Endothelial cell (in vitro differentiated cells): ENCODE results near the gene THEM5. TPM values are rescaled to one million over a fixed set of nuclear protein-coding genes. Genes with fewer than 3 reads are reported as not detected.

ENCODE experiments used
- DNase-seq: peaks from one replicate; pipeline ENCODE4 v3.0.0; 2021; ENCODE audit warnings: low spot score
- H3K27ac Mint-ChIP-seq: one replicate; pipeline ENCODE4 v1.8.0; 2021; ENCODE audit warnings: mixed read lengths, inconsistent platforms; ENCODE audit not compliant: unreplicated experiment
- H3K27me3 Mint-ChIP-seq: one replicate; pipeline ENCODE4 v1.8.0; 2021; ENCODE audit warnings: mild to moderate bottlenecking, moderate library complexity, mixed read lengths, inconsistent platforms; ENCODE audit not compliant: unreplicated experiment
- H3K36me3 Mint-ChIP-seq: one replicate; pipeline ENCODE4 v1.8.0; 2021; ENCODE audit warnings: mild to moderate bottlenecking, low read depth, mixed read lengths, inconsistent platforms; ENCODE audit not compliant: unreplicated experiment
- H3K4me1 Mint-ChIP-seq: one replicate; pipeline ENCODE4 v1.8.0; 2021; ENCODE audit warnings: mild to moderate bottlenecking, mixed read lengths, inconsistent platforms; ENCODE audit not compliant: unreplicated experiment
- H3K4me3 Mint-ChIP-seq: one replicate; pipeline ENCODE4 v1.8.0; 2021; ENCODE audit warnings: mild to moderate bottlenecking, mixed read lengths, inconsistent platforms; ENCODE audit not compliant: unreplicated experiment
- H3K9me3 Mint-ChIP-seq: one replicate; pipeline ENCODE4 v1.8.0; 2021; ENCODE audit warnings: mixed read lengths, inconsistent platforms; ENCODE audit not compliant: unreplicated experiment
- CTCF ChIP-seq: fragments of 200-600 bp; sonication (generic); IDR thresholded peaks from one replicate; pipeline ENCODE4 v1.5.0; 2021; ENCODE audit warnings: antibody characterized with exemption; ENCODE audit not compliant: unreplicated experiment
- total RNA-seq: library from RNA; stranded (reverse); fragmentation: NEBNext Ultra II Directional; extraction: Animal tissue kit (Norgen Biotek cat#: 25700); gene quantifications from one replicate; pipeline ENCODE4 v1.2.1, GENCODE V29; 2021; ENCODE audit not compliant: unreplicated experiment

Gene THEM5
- total RNA-seq, 1 donor from 2014 or later, result not detected

GRCh38 chr1:151820940-151821339 lies 32.6 kb downstream of the THEM5 start:
- no peaks in the 10 kb centered on the region for H3K9me3 Mint-ChIP-seq
- H3K36me3 Mint-ChIP-seq, result peaks cover 3% of the 10 kb centered on the region
- no peak overlapping the region for H3K27ac Mint-ChIP-seq
- peaks cover 11% of the 10 kb centered on the region for H3K27me3 Mint-ChIP-seq
- H3K4me3 Mint-ChIP-seq, result no peak overlapping the region
- no peak for DNase-seq
- no peak for TF ChIP-seq CTCF
- peaks cover 41% of the 10 kb centered on the region for H3K4me1 Mint-ChIP-seq

- no peak for DNase-seq
- no peaks in the 10 kb centered on the region for H3K9me3 Mint-ChIP-seq
- no peak overlapping the region for H3K27ac Mint-ChIP-seq
- H3K4me1 Mint-ChIP-seq, result peaks cover 35% of the 10 kb centered on the region
- no peak overlapping the region for H3K4me3 Mint-ChIP-seq
- TF ChIP-seq CTCF, result no peak
- peaks cover 3% of the 10 kb centered on the region for H3K36me3 Mint-ChIP-seq
- H3K27me3 Mint-ChIP-seq, result peaks cover 8% of the 10 kb centered on the region
Observed at GRCh38 chr1:151819976-151820623, 33.4 kb downstream of the THEM5 start.

- H3K36me3 Mint-ChIP-seq, result peaks cover 3% of the 10 kb centered on the region
- DNase-seq, result no peak
- H3K9me3 Mint-ChIP-seq, result no peaks in the 10 kb centered on the region
- no peak overlapping the region for H3K27ac Mint-ChIP-seq
- TF ChIP-seq CTCF, result no peak
- peaks cover 28% of the 10 kb centered on the region for H3K4me1 Mint-ChIP-seq
- H3K4me3 Mint-ChIP-seq, result no peak overlapping the region
- peaks cover 9% of the 10 kb centered on the region for H3K27me3 Mint-ChIP-seq
Observed at GRCh38 chr1:151819227-151819835, 34.2 kb downstream of the THEM5 start.

GRCh38 chr1:151817353-151817730 lies 36.2 kb downstream of the THEM5 start:
- Mint-ChIP-seq H3K27me3 (peaks cover 5% of the 10 kb centered on the region), H3K4me3 (no peak overlapping the region), H3K9me3 (no peaks in the 10 kb centered on the region), H3K36me3 (no peaks in the 10 kb centered on the region), H3K4me1 (peaks cover 21% of the 10 kb centered on the region), H3K27ac (no peak overlapping the region)
- TF ChIP-seq CTCF, result no peak
- no peak for DNase-seq
